ENCODE measurements around the gene RWDD3. TPM values are rescaled to one million over a fixed set of nuclear protein-coding genes. Genes with fewer than 3 reads are reported as not detected.

The RWDD3 gene, protein sequence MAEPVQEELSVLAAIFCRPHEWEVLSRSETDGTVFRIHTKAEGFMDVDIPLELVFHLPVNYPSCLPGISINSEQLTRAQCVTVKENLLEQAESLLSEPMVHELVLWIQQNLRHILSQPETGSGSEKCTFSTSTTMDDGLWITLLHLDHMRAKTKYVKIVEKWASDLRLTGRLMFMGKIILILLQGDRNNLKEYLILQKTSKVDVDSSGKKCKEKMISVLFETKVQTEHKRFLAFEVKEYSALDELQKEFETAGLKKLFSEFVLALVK
- total RNA-seq (2022; extraction: Qiagen RNA extraction; ENCODE audit: low read depth) = 6.2 to 11.0 TPM (median 10.1 TPM) in 5 replicates

DNA sequence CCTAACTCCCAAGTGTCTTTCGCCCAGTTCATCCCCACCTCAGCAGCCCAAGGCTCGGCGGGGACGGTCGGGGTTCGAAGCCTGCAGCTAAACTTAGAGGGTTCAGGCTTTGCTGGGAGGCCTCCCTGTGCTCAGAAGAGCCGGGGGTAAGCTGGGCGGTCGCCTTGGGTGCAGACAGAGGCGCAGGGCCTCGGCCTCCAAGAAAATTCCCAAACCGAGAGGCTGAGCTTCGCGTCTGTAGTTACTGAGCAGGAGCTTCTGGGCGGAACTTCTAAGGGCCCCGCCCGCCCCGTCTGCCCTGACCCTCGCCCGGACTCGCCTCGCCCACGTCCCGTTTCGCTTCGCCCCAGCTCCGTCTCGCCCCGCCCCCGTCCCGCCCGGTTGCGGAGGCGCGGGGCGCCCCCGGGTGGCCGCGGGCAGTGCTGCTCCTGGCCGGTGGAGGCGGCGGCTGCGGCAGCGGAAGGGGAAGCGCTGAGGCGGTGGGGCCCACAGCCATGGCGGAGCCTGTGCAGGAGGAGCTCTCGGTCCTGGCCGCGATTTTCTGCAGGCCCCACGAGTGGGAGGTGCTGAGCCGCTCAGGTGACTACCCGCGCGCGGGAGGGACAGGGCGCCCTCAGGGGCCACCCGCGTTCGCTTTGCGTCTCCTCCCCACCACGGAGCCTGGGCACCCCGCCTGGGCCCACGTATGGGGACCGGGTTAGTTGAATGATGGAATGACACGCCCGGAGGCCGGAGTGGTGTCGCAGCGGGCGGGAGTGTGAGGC is at the start of gene RWDD3:
Gene RWDD3 (plus strand): TSS at position 474 of the 764 bp plus-strand sequence. CDS start 21 bp downstream, at position 495.

Other genes with a start within 250 kb of the RWDD3 start
- gene ALG14, start 161.3 kb upstream of the RWDD3 start, total RNA-seq (2022; extraction: Qiagen RNA extraction; ENCODE audit: low read depth) = 4.2 to 7.3 TPM (median 6.7 TPM) in 5 replicates
- 2.9 to 13.1 TPM (median 9.3 TPM) in 5 replicates for gene TLCD4, start 116.9 kb upstream of the RWDD3 start, total RNA-seq (2022; extraction: Qiagen RNA extraction; ENCODE audit: low read depth)